ENCODE data around the gene SURF2. TPM values are rescaled to one million over a fixed set of nuclear protein-coding genes. Genes with fewer than 3 reads are reported as not detected.

The SURF2 gene
- total and polyA plus RNA-seq, 11 donors = 10.0 to 41.1 (median 14.0) TPM

DNA sequence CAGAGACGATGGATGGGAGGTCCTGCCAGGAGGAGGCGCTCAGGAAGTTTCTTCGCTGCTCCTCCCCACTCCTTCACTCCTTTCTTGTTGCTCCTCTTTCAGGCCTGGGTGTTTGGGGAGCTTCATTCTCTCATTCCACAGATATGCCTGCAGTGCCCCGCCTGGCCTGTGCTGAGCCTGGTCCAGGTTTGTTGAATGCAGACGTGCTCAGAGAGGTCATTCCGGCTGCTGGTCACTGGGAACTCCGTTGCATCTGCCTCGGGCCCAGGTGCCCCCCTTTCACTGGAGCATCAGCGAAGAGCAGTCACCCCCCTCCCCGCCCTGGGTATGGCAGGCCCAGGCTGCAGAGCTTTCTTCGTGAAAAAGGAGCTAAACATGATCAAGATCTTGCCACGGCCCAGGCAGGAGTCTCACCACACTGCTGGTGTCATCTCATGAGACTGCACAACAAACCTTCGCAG lies 35.9 kb upstream of the SURF2 start:
- TF ChIP-seq POLR2A (IDR thresholded peaks at IDR 0.05) = no peak
- TF ChIP-seq, protein P1, sequence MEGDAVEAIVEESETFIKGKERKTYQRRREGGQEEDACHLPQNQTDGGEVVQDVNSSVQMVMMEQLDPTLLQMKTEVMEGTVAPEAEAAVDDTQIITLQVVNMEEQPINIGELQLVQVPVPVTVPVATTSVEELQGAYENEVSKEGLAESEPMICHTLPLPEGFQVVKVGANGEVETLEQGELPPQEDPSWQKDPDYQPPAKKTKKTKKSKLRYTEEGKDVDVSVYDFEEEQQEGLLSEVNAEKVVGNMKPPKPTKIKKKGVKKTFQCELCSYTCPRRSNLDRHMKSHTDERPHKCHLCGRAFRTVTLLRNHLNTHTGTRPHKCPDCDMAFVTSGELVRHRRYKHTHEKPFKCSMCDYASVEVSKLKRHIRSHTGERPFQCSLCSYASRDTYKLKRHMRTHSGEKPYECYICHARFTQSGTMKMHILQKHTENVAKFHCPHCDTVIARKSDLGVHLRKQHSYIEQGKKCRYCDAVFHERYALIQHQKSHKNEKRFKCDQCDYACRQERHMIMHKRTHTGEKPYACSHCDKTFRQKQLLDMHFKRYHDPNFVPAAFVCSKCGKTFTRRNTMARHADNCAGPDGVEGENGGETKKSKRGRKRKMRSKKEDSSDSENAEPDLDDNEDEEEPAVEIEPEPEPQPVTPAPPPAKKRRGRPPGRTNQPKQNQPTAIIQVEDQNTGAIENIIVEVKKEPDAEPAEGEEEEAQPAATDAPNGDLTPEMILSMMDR (IDR thresholded peaks at IDR 0.05) = no peak
- intact Hi-C loops (cut with DNase I) = loop anchor here in 1 of 10 donors (10.0 kb wide), 1 partner anchor 46 kb away; the partner anchor contains the start of gene ABO
- Histone ChIP-seq H3K4me1 (no peaks in the 10 kb centered on the region), H3K36me3 (no peaks in the 10 kb centered on the region), H3K27me3 (no peaks in the 10 kb centered on the region), H3K4me3 (no peak overlapping the region), H3K27ac (no peak overlapping the region), H3K9me3 (no peaks in the 10 kb centered on the region)
- ATAC-seq (no peak), DNase-seq (no peak)
- WGBS, 4 donors = 67 to 80% (median 79%) methylated on average over 8 to 13 of the region's 13 CpGs

DNA sequence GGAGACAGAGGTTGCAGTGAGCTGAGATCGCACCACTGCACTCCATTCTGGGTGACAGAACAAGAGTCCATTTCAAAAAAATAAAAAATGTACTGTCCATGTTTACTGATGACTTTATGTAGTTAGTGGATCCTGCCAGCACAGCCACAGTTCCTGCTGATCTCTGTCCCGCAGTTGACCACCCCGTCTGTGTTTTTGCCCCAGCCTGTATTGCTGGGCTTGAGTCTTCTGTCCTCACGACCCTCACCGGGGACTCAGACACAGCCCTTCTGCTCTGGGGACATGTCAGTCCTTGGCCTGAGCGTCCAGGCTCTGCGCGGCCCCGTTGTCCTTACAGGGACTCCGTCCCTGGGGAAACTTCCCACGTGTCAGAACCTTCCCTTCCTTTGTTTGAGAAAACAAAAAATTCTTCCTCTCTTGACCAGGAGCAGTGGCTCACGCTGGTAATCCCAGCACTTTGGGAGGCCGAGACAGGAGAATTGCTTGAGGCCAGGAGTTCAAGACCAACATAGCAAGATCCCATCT lies 34.9 kb upstream of the SURF2 start:
- Histone ChIP-seq H3K4me1 (no peaks in the 10 kb centered on the region), H3K27me3 (no peaks in the 10 kb centered on the region), H3K9me3 (no peaks in the 10 kb centered on the region), H3K36me3 (no peaks in the 10 kb centered on the region), H3K4me3 (no peak overlapping the region), H3K27ac (no peak overlapping the region)
- ATAC-seq = no peak
- 54 to 70% (median 66%) methylated on average over 13 of the region's 13 CpGs for WGBS, 4 donors
- TF ChIP-seq POLR2A (IDR thresholded peaks at IDR 0.05) = no peak
- TF ChIP-seq, protein P1 (IDR thresholded peaks at IDR 0.05) = no peak
- no peak for DNase-seq
- intact Hi-C loops (cut with DNase I) = loop anchor here in 1 of 10 donors (10.0 kb wide), 1 partner anchor 47 kb away; the partner anchor contains the start of gene ABO

DNA sequence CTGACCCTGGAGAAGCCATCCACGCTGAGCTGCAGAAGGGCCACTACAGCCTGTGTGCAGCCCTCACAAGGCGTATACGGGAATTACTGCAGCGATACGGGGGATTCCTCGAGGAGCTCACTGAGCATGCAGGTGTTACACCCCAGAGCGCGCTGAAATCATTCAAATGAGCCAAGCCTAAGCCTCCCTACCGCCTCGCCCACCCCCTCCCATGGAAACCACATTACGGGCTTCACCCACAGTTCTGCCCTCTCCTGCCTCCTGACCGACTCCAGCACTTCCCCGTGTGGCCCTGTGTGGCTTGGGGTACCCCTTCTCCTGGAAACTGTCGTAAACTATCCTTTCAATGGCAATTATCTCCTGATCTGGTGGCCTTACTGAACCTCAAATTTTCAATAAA lies 33.6 kb upstream of the SURF2 start:
- Histone ChIP-seq H3K27me3 (no peaks in the 10 kb centered on the region), H3K4me1 (no peaks in the 10 kb centered on the region), H3K9me3 (no peaks in the 10 kb centered on the region), H3K36me3 (no peaks in the 10 kb centered on the region), H3K27ac (no peak overlapping the region), H3K4me3 (no peak overlapping the region)
- intact Hi-C loops (cut with DNase I) = loop anchor here in 1 of 10 donors (10.0 kb wide), 1 partner anchor 48 kb away; the partner anchor contains the start of gene ABO
- DNase-seq (no peak), ATAC-seq (no peak)
- TF ChIP-seq, protein P1 (IDR thresholded peaks at IDR 0.05) = no peak
- no peak for TF ChIP-seq POLR2A (IDR thresholded peaks at IDR 0.05)
- 78 to 85% (median 83%) methylated on average over 14 of the region's 14 CpGs for WGBS, 4 donors

DNA sequence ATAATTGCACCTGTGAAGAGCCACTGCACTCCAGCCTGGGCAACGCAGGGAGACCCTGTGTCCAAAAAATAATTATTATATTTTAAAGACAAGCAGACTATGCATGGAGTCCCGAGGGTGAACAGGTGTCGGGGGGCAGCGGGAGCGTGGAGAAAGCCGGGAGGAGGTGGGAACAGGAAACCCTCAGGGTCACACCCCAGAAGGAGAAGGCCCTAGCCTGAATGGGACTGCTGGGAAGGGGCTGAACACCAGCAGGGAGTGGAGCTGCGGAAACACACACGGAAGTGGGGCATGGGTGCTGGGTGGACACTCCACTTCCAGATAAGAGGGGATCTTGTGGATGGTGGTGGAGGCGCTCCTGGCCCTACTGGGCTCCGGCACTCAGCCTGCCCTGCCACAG lies 33.1 kb upstream of the SURF2 start:
- intact Hi-C loops (cut with DNase I) = loop anchor here in 1 of 10 donors (10.0 kb wide), 1 partner anchor 48 kb away; the partner anchor contains the start of gene ABO
- Histone ChIP-seq H3K27me3 (no peaks in the 10 kb centered on the region), H3K4me1 (no peaks in the 10 kb centered on the region), H3K9me3 (no peaks in the 10 kb centered on the region), H3K27ac (no peak overlapping the region), H3K4me3 (no peak overlapping the region), H3K36me3 (no peaks in the 10 kb centered on the region)
- no peak for TF ChIP-seq POLR2A (IDR thresholded peaks at IDR 0.05)
- TF ChIP-seq, protein P1 (IDR thresholded peaks at IDR 0.05) = no peak
- 80 to 84% (median 81%) methylated on average over 10 of the region's 10 CpGs for WGBS, 4 donors
- ATAC-seq = no peak
- no peak for DNase-seq

All from heart left ventricle (tissue), 16 donors.